Renal cortical epithelial cell (primary cell): ENCODE data around the gene GATA3. TPM values are rescaled to one million over a fixed set of nuclear protein-coding genes. Genes with fewer than 3 reads are reported as not detected.

Experiments
- DNase-seq: peaks from one replicate; pipeline ENCODE4 v3.0.0-alpha.2; 2011; ENCODE audit warnings: low read depth
- total RNA-seq: library from RNA; depleted of rRNA; stranded (reverse); fragments of >200 nt; gene quantifications from 2 replicates; pipeline ENCODE4 v1.2.3, GENCODE V29; 2014

Gene GATA3
- total RNA-seq, 1 donor from 2014 or later, result 3.9 TPM

GRCh38 chr10:8037941-8038894 lies 16.3 kb upstream of the GATA3 start:
- no peak for DNase-seq

GRCh38 chr10:8039321-8039881 lies 15.1 kb upstream of the GATA3 start:
- no peak for DNase-seq

- no peak for DNase-seq
Observed at GRCh38 chr10:8040651-8041050, 13.8 kb upstream of the GATA3 start.

GRCh38 chr10:8041284-8041991 lies 13.1 kb upstream of the GATA3 start:
- DNase-seq, result no peak

- no peak for DNase-seq
Observed at GRCh38 chr10:8041992-8042720, 12.3 kb upstream of the GATA3 start.

- DNase-seq, result no peak
Observed at GRCh38 chr10:8042721-8043568, 11.5 kb upstream of the GATA3 start.

- DNase-seq, result no peak
Observed at GRCh38 chr10:8043569-8044306, 10.8 kb upstream of the GATA3 start.

GRCh38 chr10:8044331-8044907 lies 10.1 kb upstream of the GATA3 start:
- DNase-seq, result no peak

GRCh38 chr10:8044908-8045725 lies 9.4 kb upstream of the GATA3 start:
- DNase-seq, result no peak

- DNase-seq, result no peak
Observed at GRCh38 chr10:8045726-8046494, 8.6 kb upstream of the GATA3 start.

GRCh38 chr10:8047452-8048280 lies 6.8 kb upstream of the GATA3 start:
- no peak for DNase-seq

GRCh38 chr10:8048281-8049008 lies 6.0 kb upstream of the GATA3 start:
- DNase-seq, result no peak

GRCh38 chr10:8049045-8049864 lies 5.2 kb upstream of the GATA3 start:
- DNase-seq, result no peak

GRCh38 chr10:8049865-8050555 lies 4.5 kb upstream of the GATA3 start:
- no peak for DNase-seq

GRCh38 chr10:8050556-8051108 lies 3.9 kb upstream of the GATA3 start:
- DNase-seq, result no peak
